Hematopoietic multipotent progenitor cell treated with erythropoietin and hydrocortisone succinate and interleukin-3 and kit ligand, for 15 days (in vitro differentiated cells): Measurements from ENCODE around the gene NLGN1.

ENCODE experiments used
- DNase-seq: peaks from one replicate; pipeline ENCODE4 v3.0.0-alpha.2; 2015; ENCODE audit warnings: low spot score

Gene NLGN1

DNA sequence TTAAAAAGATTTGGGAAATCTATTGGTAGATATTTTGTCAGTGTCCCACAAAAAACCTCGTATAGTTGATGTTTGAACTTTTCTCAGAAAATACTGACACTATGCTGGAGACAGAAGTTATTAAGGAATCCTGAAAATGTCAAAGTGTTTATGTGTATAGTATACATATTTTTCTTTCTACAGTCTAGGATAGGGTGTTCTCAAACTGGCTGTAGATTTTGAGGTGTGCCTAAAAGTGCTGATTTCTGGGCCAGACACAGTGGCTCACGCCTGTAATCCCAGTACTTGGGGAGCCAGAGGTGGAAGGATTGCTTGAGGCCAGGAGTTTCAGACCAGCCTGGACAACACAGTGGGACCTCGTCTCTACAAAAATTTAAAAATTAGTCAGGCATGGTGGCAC is 322.0 kb downstream of the NLGN1 start:
- no peak for DNase-seq

DNA sequence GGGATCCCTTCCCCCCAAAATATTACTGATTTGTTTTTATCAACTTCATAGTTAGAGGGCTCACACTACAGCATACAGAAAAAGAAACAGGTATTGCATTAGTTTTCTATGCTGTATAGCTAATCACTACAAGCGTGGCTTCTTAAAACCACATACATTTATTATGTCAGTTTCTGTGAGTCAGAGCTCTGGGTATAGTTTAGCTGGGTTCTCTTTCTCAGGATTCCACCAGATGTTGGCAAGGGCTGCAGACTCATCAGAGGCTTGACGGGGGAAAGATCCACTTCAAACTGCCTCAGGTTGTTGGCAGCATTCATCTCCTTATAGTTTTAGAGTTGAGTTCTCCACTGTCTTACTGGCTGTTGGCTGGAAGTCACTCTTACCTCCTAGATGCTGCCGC is 328.0 kb downstream of the NLGN1 start:
- DNase-seq: no peak

DNA sequence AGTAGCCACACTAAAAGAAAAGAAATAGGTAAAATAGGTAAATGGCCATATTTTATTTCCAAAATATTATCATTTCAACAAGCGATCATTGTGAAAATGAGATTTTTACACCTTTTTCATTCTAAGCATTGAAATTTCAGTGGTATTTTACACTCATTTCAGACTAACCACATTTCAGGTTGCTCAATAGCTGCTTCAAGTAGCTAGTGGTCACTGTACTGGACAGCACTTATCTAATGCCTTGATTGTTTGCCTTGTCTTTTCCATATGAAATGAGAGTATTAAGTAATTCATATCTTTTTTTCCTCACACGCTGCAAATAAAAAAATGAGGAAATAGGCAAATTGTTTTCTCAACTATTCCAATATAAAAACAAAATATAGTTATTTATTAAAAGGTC is 332.8 kb downstream of the NLGN1 start:
- DNase-seq: no peak

DNA sequence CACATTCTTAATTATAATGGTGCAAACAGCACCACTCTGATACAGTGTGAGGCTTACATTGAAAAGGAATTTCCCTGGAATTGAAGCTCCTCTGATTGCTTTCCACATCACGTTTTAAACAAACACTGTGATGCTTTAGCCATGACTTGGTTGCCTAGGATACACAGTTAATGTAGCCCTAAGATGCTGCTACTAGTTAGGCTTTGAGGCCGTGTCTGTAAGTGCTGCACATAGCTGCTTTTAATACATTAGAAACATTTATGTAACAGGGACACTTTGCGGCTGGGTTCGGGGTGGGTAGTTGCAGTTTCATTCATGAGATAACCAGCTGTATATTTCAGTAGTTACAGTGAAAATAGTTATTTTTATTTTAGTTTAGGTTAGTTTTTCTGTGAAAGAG is 334.7 kb downstream of the NLGN1 start:
- no peak for DNase-seq

DNA sequence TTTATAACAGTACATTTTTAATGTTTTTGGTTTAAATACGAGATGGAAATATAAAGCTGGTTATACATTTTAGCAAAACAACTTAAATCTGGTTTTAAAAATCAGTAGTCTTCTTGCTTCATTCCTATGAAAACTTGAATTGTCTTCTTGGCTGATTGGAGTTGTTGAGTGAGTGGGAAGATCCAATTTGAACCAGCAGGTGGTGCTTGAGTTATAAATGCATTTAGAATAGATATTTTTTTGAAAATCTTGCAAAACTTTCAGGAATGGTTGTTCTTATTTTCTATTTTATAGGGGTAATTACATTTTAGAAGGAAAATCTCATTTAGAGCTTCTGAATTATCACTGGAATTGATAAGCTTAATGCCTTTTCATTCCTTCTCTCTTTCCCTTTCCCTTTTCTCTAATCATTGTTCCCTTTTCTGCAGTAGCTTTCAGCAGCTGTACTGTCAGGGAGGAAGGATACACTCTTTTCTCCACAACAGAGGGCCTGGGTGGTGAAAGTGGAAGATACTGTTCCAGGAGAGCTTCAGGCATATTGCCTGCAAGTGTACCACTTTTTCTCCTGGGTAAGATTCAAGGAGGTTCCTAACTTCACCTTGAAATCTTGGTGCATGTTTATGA is 335.6 kb downstream of the NLGN1 start:
- no peak for DNase-seq

DNA sequence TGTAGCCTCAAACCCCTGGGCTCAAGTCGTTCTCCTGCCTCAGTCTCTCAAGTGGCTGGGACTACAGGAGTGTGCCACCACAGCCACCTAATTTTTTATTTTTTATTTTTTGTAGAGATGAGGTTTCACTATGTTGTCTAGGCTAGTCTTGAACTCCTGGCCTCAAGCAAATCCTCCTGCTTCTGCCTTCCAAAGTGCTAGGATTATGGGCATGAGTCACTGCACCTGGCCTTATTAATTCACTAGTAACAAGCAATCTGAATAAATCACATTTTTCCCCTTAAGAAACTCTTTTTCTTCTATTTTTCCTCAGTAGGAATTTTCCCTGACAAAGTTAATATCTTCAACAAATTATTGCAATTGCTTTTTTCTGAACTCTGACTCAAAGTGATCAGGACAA is 336.9 kb downstream of the NLGN1 start:
- DNase-seq: no peak

DNA sequence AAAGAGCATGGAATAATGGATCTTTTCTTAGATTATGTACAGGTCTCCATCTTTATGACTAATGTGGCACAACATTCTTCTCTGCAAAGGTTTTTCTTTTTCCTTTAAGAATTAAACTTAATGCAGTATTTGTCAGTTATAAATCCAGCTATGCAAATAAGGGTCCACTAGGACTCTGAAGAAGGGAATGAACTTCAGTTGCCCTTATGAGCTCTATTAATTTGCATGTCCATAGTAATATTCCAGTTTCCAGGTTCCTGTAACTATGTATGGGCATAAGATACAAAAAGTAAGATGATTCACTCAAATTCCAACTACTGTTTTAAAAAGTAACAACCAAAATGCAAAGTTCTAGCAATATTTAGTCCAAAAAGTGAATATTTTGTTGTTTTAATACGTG is 337.4 kb downstream of the NLGN1 start:
- no peak for DNase-seq

DNA sequence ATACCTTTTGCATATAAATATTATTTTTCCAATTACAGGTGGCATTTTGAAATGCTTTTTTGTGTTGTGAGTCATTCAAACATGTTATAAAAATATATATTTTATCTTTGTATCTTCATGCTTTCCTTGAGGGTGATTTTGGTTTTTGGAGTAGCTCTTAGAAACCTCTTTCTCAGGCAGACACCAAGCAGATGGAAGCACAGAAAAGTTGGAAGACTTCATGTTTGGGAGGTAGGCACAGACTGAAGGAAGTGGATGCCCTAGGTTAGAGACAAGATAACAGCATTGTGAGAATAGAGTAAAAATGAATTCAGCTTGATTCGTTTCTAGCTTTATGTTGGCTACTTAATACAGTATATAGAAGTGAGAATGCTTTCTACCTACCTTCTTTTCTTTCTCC is 338.3 kb downstream of the NLGN1 start:
- no peak for DNase-seq

DNA sequence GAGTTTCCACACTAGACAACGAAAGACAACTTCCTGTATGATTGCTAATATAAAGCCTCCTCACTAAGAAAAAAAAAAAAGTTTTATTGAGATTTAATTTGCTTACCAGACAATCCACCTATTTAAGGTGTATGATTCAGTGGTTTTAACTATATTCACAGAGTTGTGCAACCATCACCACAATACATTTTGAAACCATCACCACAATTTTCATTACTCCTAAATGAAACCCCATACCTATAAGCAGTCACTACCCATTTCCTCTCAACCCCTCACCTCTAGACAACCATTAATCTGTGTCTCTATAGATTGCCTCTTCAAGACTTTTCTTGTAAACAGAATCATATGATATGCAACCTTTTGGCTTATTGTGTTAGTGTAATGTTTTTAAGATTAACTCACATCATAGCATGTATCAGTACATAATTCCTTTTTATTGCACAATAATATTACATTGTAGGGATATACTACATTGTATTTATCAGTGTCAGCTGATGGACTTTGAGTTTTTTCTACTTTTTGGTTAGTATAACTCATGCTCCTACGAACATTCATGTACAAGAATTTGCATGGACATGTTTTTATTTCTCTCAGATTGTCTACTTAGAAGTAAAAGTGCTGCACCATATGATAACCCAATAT is 339.7 kb downstream of the NLGN1 start:
- no peak for DNase-seq

DNA sequence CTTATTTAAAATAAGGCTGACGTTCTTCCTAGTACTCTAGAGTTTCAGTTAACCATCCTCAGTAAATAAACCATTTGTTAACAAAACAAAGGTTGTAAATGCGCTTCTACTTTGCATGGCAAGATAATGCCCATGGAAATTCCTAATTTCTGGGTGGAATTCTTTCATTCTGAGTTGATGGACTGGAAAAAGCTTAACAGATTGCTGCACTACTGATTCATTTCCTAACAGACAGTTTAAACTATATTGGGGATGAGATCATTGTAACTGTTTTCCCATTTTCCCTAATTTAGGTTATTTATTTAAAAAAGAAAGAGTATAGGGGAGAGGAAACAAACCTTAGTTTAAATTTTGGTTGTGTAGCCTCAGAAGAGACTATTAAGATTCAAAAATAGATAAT is 342.2 kb downstream of the NLGN1 start:
- no peak for DNase-seq

DNA sequence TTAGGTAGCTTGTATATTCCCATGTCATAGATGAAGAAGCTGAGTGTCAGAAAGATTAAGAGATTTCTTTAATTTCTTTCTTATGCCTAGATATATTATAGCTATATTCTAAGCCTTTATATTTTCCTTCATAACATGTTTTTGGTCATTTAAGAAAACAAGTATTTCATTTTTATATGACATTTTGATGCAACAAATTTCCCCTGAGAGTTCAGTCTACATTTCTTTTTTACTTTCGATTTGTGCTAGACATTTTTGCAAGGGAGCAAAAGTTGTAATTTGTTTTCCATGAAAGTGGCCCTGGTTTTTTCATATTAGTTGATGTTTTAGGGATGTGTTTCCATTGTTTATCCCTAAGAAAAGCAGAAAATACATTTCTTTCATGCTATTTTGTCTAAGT is 344.9 kb downstream of the NLGN1 start:
- no peak for DNase-seq

DNA sequence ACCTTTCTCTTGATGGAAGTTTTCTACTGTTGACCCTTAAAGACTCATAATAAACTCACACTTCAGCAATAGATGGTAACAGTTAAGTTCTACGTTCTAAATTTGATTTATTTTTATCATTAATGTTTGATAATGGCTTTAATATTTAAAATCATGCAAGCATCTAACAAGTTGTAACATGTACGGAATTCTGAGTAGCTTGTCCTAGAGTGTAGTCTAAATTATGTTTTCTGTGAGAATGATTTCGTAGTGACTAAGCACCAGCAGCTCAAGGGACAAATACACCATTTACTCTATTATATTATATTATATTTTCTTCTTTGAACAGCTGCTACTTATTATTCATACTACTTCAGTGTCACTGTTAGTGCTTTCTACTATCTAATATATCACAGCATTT is 345.6 kb downstream of the NLGN1 start:
- DNase-seq: no peak

DNA sequence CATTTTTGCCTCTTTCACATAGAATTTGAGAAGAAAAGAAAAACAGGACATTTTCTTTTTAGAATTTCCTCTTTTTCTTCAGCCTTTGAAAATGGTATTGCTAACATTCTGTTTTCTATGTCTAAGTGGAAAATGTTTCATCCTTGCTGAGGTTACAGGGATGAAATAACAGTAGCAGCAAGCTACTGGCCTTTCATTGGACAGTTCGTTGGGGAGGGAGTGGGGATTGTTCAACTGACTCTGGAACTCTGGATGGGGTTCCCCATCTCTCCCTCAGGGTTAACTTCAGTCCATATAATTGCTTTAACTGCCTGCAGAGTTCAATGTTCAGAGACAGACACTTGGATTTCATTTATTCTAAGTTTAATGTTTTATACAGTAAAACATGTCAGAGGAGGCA is 346.0 kb downstream of the NLGN1 start:
- DNase-seq: no peak

DNA sequence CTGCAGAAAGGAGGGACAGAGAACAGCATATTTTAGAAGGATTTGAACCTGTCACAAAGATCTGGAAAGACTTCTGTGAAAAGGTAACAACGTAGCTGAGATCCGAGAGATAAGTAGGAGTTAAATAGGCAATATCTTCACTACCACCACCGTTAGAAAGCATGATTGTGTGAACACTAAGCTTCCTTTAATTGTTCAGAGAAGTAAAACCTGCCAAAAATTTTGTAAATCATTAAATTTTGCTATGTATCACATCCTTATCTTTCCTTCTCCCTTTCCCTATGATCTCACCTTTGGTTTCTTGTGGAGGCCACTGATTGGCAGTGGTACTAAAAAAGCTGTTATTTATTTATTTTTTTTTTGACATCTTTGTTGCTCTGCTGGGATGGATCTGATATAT is 346.9 kb downstream of the NLGN1 start:
- DNase-seq: no peak

DNA sequence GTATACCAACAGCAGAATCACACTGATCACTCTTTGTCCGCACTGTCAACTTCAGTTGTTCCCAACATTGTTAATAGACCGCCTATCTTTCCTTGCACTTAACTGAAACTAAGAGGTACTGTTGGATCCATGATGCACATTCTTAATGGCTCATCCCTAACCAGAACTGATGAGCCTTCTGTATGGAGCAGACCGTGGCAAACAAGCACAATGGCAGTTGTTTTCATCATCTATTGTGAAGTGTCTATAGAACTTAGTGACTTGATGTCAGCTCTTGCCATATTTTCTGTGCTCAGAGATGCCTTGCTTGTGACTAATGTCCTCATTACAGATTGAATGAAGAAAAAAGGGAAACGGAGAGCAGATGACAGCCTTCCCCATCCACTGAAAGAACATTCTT is 347.4 kb downstream of the NLGN1 start:
- no peak for DNase-seq

DNA sequence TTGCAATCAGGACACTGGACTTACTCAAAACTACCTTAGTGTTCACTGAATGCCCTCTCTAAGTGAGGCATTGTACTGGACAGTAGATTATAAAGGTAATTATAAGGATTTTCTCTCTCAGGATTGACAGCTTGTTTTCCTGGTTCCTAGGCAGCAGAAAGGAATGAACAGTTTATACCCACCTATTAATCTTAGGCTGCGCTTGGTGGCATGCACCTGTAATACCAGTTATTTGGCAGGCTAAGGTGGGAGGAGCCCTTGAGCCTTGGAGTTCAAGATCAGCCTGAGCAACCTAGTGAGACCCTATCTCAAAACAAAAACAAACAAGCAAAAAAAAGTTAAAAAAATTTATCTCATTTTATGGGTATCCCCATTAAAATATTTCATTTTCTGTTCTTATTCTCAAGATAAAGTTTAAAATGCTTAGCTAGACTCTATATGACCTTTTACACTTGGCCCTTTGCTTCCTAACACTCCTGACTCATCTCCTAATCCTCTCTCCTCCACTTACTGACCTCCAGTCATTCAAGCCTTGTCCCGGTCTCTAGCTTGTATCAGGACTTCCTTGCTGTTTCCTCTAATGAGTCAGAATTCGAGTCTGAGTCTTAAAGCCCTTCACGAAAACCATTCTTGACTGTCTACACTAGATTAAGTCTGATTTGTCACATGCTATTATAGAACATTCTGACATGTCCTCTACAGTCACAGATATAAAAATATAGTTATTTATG is 348.6 kb downstream of the NLGN1 start:
- no peak for DNase-seq

DNA sequence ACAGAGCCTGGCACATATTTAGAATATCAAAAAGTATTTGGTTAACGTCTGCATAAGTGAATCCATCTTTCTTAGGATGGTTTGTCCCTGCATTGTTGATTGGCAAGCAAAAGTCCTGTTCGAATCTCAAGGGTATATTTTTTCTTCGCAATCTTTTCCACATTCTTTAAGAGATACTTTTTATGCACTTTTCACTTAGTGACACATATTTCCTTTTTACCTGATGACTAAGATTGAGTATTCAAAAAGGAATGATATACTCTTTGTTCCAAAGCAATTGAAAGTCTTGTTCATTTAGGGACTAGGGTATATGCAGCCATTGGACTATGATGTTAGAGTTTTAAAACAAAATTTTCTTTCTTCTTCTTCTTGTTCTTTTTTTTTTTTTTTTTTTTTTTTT is 349.9 kb downstream of the NLGN1 start:
- DNase-seq: no peak

DNA sequence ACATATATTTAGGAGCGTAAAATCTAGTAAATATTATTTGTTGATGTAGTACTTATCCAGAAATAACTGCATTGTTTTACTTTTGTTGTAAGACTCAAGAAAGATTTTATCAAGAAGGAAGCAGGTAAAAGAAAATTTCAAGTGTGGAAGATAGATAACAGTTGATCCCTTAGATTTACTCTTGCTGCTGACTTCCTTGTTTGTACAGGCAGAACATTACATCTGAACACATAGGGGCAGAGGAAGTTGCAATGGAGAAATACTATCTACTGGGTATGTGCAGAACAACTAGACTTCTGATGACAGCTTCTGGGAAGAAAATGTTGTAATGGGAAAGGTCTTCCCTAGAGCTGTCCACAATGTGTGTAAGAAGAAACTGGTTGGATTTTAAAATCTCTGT is 350.6 kb downstream of the NLGN1 start:
- DNase-seq: no peak

DNA sequence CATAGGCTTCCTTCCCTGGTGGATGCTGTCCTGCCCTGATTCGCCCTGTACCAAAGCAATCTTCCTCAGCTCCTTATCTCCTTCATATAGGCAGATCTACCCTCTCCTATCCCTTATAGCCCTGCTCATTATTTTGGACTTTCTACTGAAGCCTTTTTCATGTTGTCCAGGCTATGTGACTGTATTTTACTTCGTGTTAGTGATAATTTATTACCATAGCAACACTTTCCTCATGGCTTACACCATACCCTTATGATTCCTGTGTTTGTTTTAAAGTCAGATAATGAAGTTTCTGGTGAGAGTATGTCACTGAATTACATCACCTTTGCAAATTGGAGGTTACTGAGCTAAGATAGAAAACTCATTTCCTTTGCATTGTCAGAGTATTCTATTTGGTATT is 352.6 kb downstream of the NLGN1 start:
- no peak for DNase-seq

DNA sequence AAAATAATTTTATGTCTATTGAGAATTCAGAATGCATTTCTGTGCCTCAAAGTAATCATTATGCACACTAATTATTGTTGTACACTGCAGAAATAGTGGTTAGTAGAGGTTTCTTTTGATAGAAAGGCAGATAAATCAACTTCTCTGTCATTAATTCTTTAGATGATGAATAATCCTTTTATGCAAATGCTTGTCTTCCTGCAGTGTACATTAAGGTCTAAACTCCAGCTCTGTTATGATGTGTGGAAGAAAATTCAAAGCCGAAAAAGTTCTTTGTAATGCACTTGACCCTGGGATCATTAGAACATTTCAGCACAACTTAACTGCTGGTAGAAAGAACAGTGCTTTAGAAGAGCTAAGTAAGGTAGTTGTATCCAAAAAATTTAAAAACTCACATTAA is 353.0 kb downstream of the NLGN1 start:
- DNase-seq: no peak

DNA sequence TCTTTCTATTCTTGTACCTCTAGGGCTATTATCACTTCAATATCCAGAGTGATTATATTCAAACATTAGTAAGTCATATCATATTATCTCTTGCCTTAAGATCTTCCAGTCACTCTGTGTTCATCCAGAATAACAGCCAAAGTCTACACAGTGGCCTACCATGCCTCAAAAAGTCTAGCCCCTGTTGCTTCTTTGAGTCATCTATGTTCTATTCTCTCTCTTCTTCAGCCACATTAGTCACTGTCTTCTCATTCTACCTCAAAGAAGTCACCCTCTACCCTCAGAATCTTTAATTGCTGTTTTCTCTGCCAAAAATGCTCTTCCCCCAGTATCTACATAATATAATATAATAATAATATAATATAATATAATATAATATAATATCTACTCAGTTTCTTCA is 356.0 kb downstream of the NLGN1 start:
- DNase-seq: no peak

DNA sequence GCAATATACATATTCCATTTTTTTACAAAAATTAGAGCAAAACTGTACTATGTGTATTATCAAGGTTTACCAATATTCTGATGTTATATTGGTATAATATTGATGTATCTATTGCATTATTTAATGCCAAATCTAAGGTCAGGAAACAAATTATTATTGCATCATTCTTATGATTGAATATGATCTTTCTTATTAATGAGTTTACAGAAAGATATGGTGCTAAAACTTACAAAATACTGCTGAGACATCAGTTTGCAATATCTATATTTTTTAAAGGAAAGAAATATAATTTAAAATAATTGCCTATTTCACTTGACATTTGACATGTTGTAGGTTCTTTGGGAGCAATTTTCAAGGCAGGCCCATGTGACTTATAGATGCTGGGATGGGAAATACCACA is 357.6 kb downstream of the NLGN1 start:
- DNase-seq: no peak

DNA sequence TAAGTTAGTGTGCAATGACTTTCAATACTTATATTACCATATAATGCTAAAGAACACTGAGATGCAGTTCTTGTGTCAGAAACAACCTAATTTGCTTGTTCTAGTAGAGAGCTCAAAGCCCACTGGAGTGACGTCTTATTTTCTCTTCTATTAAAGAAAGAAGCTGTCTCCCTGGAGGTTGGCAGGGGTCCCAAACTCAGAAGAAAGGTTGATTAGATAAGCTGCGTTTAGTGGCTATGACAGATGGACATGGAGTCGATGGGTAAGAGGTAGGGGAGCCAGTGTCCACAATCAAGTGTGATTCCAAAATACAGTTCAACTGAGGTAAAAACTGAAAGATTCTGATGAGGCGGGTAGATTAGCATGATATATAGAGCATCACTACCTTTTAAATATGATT is 363.6 kb downstream of the NLGN1 start:
- no peak for DNase-seq

DNA sequence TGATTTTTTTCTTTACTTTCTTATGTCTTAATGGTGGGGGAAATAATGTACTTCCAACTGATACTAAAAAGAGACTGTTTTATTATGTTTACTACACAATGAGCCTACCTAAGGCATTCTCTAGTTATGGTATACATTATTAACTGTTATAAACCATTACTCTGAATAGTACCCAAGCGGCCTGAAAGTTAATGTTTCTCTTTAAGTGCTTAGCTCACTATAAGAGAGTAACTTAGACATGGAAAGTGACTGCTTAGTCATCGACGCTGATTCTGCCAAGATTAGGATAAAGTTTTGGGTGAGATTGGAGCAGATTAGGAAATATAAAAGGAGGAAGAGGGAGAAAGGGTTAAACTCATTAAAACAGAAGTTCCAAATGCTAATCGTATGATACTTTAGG is 365.0 kb downstream of the NLGN1 start:
- DNase-seq: no peak
